ENCODE measurements around the gene GASK1B. TPM values are rescaled to one million over a fixed set of nuclear protein-coding genes. Genes with fewer than 3 reads are reported as not detected.

GASK1B gene
- total RNA-seq, 1 donor, result 22.3 TPM

GRCh38 chr4:158209825-158210807 is 37.3 kb upstream of the GASK1B start, which contains the start of gene TMEM144:
TSS of gene TMEM144 (plus strand) at chr4:158210486. CDS start at chr4:158212668, 2,182 bp downstream.
- H3K4me3 ChIP-seq (ENCODE audit: low read depth, low read length), result peak within 1 kb of the TSS; percentile 62
- DNase-seq (ENCODE audit: low read depth), result peak; percentile 82
- TF ChIP-seq, protein P1, sequence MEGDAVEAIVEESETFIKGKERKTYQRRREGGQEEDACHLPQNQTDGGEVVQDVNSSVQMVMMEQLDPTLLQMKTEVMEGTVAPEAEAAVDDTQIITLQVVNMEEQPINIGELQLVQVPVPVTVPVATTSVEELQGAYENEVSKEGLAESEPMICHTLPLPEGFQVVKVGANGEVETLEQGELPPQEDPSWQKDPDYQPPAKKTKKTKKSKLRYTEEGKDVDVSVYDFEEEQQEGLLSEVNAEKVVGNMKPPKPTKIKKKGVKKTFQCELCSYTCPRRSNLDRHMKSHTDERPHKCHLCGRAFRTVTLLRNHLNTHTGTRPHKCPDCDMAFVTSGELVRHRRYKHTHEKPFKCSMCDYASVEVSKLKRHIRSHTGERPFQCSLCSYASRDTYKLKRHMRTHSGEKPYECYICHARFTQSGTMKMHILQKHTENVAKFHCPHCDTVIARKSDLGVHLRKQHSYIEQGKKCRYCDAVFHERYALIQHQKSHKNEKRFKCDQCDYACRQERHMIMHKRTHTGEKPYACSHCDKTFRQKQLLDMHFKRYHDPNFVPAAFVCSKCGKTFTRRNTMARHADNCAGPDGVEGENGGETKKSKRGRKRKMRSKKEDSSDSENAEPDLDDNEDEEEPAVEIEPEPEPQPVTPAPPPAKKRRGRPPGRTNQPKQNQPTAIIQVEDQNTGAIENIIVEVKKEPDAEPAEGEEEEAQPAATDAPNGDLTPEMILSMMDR (IDR thresholded peaks at IDR 0.05; ENCODE audit: insufficient read depth, low read length), result no peak

- TF ChIP-seq, protein P1 (IDR thresholded peaks at IDR 0.05; ENCODE audit: insufficient read depth, low read length), result no peak
- H3K4me3 ChIP-seq (ENCODE audit: low read depth, low read length), result no peak overlapping the region
- DNase-seq (ENCODE audit: low read depth), result peak; percentile 24
Measured at GRCh38 chr4:158208963-158209640, 36.3 kb upstream of the GASK1B start.

- TF ChIP-seq, protein P1 (IDR thresholded peaks at IDR 0.05; ENCODE audit: insufficient read depth, low read length), result no peak
- DNase-seq (ENCODE audit: low read depth), result no peak
Measured at GRCh38 chr4:158203929-158204328, 31.1 kb upstream of the GASK1B start.

DNA sequence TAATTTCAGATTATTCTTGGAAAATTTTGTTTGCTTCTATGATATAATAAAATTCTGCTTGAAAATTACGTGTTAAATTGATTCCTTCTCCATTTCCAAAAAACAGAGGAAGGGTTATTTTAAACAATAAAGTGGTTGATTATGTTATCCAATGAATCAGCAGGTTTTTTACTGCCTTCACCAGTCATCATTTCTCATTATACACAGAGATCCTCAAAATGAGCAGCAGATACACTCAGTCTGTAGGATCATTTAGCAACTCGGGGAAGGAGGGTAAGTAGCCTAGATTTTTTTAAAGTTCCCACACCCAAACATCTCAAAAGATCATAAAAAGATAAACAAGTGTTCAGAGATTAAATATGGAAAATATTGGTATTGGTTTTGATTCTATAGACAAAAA is 30.6 kb upstream of the GASK1B start:
- H3K4me3 ChIP-seq (ENCODE audit: low read depth, low read length), result no peak overlapping the region
- no peak for DNase-seq (ENCODE audit: low read depth)
- TF ChIP-seq, protein P1 (IDR thresholded peaks at IDR 0.05; ENCODE audit: insufficient read depth, low read length), result no peak

More at GRCh38 chr4:158203929-158204328, 31.1 kb upstream of the GASK1B start:
- no peak overlapping the region for H3K4me3 ChIP-seq (ENCODE audit: low read depth, low read length)

GRCh38 chr4:158202481-158202880 is 29.7 kb upstream of the GASK1B start:
- no peak overlapping the region for H3K4me3 ChIP-seq (ENCODE audit: low read depth, low read length)
- DNase-seq (ENCODE audit: low read depth), result no peak
- TF ChIP-seq, protein P1 (IDR thresholded peaks at IDR 0.05; ENCODE audit: insufficient read depth, low read length), result no peak

DNA sequence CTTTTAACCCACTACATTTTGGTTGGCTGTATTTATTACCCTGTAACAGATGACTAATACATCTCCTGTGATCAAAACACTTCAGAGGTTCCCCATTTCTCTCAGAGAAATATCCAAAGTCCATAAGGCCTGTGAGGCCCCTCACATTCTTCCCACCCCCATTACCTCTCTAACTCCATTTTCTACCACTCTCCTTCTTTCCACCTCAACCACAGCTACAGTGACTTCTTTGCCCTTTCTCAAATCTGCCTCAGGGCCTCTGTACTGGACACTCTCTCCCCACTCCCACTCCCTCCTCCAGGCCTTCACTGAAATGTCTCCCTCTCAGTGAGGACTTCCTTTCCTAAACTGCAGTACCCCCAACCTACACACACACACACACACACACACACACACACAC is 29.1 kb upstream of the GASK1B start:
- TF ChIP-seq, protein P1 (IDR thresholded peaks at IDR 0.05; ENCODE audit: insufficient read depth, low read length), result no peak
- no peak overlapping the region for H3K4me3 ChIP-seq (ENCODE audit: low read depth, low read length)
- no peak for DNase-seq (ENCODE audit: low read depth)
